Stimulated activated CD4-positive, alpha-beta T cell treated with anti-CD3 and anti-CD28 coated beads, TNF-alpha, amount 100 ng/mL, for 24 hours (primary cell): Measurements from ENCODE around the gene LRRC8D.

Experiments
- DNase-seq, 3 experiments: peaks; one replicate each; pipeline ENCODE4 v3.0.0-alpha.2; 2020; ENCODE audit warnings: low read depth in 3 of 3

The LRRC8D gene

GRCh38 chr1:89807503-89807902 is 13.3 kb upstream of the LRRC8D start:
- DNase-seq, result no peak

- no peak for DNase-seq
Observed at GRCh38 chr1:89807983-89808382, 12.8 kb upstream of the LRRC8D start.

- DNase-seq, result no peak
Observed at GRCh38 chr1:89808441-89809117, 12.3 kb upstream of the LRRC8D start.

- DNase-seq, result no peak
Observed at GRCh38 chr1:89809556-89809955, 11.3 kb upstream of the LRRC8D start.

GRCh38 chr1:89810302-89810701 is 10.5 kb upstream of the LRRC8D start:
- no peak for DNase-seq

- no peak for DNase-seq
Observed at GRCh38 chr1:89810880-89811279, 10.0 kb upstream of the LRRC8D start.

- DNase-seq, result no peak
Observed at GRCh38 chr1:89812992-89813391, 7.8 kb upstream of the LRRC8D start.

GRCh38 chr1:89815040-89815439 is 5.8 kb upstream of the LRRC8D start:
- DNase-seq, result no peak

GRCh38 chr1:89815611-89816010 is 5.2 kb upstream of the LRRC8D start:
- DNase-seq, result no peak

GRCh38 chr1:89816366-89816765 is 4.5 kb upstream of the LRRC8D start:
- DNase-seq, result no peak

- DNase-seq, result peak; percentile 15 to 55 (median 20)
Observed at GRCh38 chr1:89821322-89822108, 683 bp downstream of the LRRC8D start.

- DNase-seq, result no peak
Observed at GRCh38 chr1:89822109-89822962, 1.5 kb downstream of the LRRC8D start.

- no peak for DNase-seq
Observed at GRCh38 chr1:89822999-89823628, 2.3 kb downstream of the LRRC8D start.

- DNase-seq, result no peak
Observed at GRCh38 chr1:89823679-89824292, 3.0 kb downstream of the LRRC8D start.

- DNase-seq, result no peak
Observed at GRCh38 chr1:89826594-89826993, 5.8 kb downstream of the LRRC8D start.

- DNase-seq, result no peak
Observed at GRCh38 chr1:89827330-89827729, 6.5 kb downstream of the LRRC8D start.

GRCh38 chr1:89827902-89828301 is 7.1 kb downstream of the LRRC8D start:
- DNase-seq, result no peak

GRCh38 chr1:89829186-89829585 is 8.4 kb downstream of the LRRC8D start:
- DNase-seq, result no peak

GRCh38 chr1:89831462-89832120 is 10.8 kb downstream of the LRRC8D start:
- DNase-seq, result no peak

GRCh38 chr1:89832496-89833127 is 11.8 kb downstream of the LRRC8D start:
- no peak for DNase-seq
